ENCODE measurements around the gene MRPL18. TPM values are rescaled to one million over a fixed set of nuclear protein-coding genes. Genes with fewer than 3 reads are reported as not detected.

The MRPL18 gene
- total RNA-seq (2022; extraction: Qiagen RNA extraction): 76.8 to 102 TPM (median 89.8 TPM) in 5 replicates

DNA sequence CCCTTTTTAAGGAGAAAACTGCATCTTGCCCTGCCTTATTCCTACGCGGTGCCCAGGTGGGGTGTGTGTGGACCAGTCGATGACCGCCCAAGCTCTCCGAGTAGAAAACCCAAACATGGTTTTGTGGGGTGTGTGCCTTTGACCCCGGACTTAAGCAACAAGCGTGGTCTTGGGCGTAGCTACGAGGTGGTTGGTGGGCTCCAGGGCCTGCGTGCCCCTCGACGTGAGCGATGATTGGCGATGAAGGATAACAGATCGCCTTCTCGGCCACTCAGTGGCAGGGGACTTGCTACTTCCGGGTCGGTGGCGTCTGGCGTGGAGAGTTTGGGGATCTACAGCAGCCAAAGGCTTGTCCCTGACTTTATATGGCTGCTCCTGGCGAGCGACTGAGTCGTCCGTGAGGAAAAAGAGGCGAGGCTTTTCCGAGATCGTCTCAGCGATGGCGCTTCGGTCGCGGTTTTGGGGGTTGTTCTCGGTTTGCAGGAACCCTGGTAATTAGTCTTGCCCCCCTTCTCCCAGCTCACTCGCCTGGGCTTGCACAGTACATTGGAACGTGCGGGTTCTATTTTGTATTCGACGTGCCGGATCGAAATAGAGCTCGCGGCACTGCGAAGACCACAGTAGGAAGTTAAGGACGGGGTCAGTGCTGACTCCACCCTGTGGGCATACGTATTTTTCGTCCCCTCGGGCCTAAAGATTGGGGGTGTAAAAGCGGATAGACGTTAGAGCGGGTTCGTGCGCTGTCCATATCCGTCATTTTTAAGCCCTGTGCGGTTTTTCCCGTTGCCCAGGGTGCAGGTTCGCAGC is at the start of gene MRPL18:
Gene MRPL18, plus strand, starts transcription at position 319 of the 807 bp plus-strand sequence. Its CDS starts 121 bp downstream, at position 440.

DNA sequence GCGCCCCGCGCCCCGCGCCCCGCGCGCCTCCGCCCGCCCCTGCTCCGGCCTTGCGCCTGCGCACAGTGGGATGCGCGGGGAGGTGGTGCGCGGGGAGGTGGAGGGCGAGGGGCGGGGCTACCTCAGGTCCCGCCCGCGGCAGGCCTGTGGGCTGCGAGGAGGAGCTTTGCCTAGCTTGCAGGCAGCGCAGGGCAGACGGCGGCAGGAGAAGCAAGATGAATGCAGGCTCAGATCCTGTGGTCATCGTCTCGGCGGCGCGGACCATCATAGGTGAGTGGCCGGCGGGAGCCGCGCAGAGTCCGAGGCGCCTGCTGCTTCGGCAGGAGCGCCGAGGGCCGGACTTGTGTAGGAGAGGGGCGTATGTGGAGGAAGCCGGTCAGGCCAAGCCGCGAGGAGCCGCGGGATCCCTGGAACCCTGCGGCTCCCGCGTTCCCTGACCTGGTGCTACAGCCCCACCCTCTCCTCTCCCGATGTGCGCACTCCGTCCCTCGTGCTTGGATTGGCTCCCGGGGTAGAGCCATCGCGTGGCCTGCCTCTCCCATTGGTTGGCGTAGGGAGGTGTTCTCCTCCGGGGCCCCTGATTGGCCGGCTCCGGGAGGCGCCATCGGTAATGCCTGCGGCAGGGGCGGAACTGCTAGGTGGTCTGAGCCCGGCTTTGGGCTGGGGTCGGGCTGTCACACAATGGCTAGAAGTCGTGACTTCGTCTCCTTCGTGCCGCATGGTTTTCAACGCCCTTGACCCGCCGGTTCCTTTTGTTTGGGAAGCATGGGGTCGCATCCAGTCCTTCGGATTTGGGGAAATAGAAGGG is 28.2 kb upstream of the MRPL18 start, which contains the start of gene ACAT2:
Gene ACAT2, plus strand, starts transcription at position 173 of the 808 bp plus-strand sequence. Its CDS starts 43 bp downstream, at position 216.

DNA sequence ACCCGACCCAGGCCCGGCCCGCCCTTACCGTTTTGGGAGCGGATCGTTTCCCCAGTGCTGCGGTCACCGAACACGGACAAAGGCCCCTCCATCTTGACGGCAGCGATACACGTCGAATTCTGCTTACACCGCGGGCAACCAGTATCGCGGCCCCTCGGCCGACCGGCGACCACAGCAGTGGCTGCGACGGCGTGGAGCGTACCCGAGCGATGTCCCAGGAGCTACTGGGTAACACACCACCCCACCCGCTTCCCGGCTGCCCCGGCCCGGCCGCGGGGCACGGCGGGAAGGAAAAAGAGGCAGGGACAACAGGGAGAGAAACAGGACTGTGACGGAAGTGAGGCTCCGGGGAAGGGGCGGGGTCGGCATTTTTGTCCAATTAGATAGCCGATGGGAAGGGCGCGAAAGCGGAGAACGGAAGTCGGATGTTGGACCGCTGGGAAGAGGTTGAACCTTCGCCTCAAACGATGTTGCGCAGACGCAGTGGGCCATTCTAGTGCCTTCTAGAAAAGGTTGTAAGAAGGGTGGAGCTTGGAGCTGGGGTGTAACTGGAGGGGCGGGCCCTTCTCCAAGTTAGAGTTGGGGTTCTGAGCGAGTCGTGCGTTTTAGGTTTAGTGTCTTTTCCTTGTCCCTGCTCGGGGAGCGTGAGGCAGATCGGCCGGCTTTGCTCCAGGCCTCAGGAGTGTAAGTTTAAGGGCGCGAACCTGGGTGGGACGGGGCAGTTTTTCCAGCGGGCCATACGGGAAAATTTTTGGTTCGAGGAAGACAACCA is 704 bp upstream of the MRPL18 start, which contains the start of gene TCP1:
Gene TCP1, minus strand, starts transcription at position 226 of the 772 bp plus-strand sequence. Its CDS starts 134 bp downstream, at position 92.

DNA sequence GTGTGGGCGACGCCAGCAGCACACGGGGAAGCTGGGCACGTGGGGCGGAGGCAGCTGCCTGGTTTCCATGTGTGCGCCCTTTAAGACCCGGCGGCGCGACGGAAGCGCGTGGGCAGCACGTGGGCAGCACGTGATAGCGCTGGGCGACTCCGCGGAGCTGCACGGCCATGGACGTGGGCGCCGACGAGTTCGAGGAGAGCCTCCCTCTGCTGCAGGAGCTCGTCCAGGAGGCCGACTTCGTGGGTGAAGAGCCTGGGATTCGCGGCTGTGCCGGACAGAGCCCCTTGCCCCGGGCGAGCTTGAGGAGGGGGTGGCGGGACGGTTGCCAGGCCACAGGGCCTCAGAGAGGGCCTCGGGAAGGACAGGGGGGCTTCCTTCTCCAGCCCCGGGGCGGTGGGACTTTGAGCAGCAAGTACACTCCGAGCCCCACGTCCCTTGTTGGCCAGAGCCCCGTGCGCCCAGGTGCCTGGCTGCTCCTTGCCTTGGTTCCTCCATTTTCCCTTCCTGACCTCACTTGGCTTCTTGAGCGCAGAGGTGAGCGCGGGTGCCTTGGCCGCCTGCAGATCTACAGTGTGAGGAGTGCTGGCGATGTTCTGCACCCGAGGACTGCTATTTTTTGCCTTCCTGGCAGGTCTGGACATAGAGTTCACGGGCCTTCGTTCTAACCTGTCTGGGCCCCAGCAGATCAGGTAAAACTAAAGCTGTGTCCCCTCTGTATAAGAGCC is 10.0 kb downstream of the MRPL18 start, which contains the start of gene PNLDC1:
Gene PNLDC1, plus strand, starts transcription at position 136 of the 725 bp plus-strand sequence. Its CDS starts 32 bp downstream, at position 168.

Other genes starting within 250 kb of the MRPL18 start
- gene SOD2, start 97.2 kb upstream of the MRPL18 start, total RNA-seq (2022; extraction: Qiagen RNA extraction): 152 to 199 TPM (median 183 TPM) in 5 replicates
- 67.4 to 70.9 TPM (median 68.0 TPM) in 5 replicates for gene WTAP, start 63.0 kb upstream of the MRPL18 start, total RNA-seq (2022; extraction: Qiagen RNA extraction)
- 24.9 to 30.0 TPM (median 27.2 TPM) in 5 replicates for gene ACAT2, start 28.4 kb upstream of the MRPL18 start, total RNA-seq (2022; extraction: Qiagen RNA extraction)
- 212 to 282 TPM (median 226 TPM) in 5 replicates for gene TCP1, start 865 bp upstream of the MRPL18 start, total RNA-seq (2022; extraction: Qiagen RNA extraction)
- gene PNLDC1, start 9.8 kb downstream of the MRPL18 start, total RNA-seq (2022; extraction: Qiagen RNA extraction): 0.08 to 0.14 TPM in 2 of 5 replicates, not detected in the others
- not detected in 5 replicates for gene MAS1, start 100.5 kb downstream of the MRPL18 start, total RNA-seq (2022; extraction: Qiagen RNA extraction)
- gene IGF2R, start 178.6 kb downstream of the MRPL18 start, total RNA-seq (2022; extraction: Qiagen RNA extraction): 27.4 to 41.2 TPM (median 29.0 TPM) in 5 replicates